GM12891 (cell line): ENCODE measurements around the gene ORMDL3.
A peak's percentile ranks its signal among the peaks of the same experiment; 100 is the strongest.

Source experiments
- PAX5 ChIP-seq: IDR thresholded peaks from 2 replicates; pipeline ENCODE4 v1.6.1; 2011; ENCODE audit warnings: low read length, moderate library complexity, mild to moderate bottlenecking; ENCODE audit not compliant: insufficient read depth, severe bottlenecking
- POLR2A ChIP-seq: IDR thresholded peaks from 2 replicates; pipeline ENCODE4 v1.6.1; 2011; ENCODE audit warnings: low read depth, low read length, control low read depth
- POLR2AphosphoS5 ChIP-seq: IDR thresholded peaks from 2 replicates; pipeline ENCODE4 v1.6.1; 2011; ENCODE audit warnings: low read depth, low read length, control low read depth
- POU2F2 ChIP-seq: IDR thresholded peaks from 2 replicates; pipeline ENCODE4 v1.6.1; 2011; ENCODE audit warnings: low read depth, mild to moderate bottlenecking, control low read depth, low read length, moderate library complexity
- SPI1 ChIP-seq: IDR thresholded peaks from 2 replicates; pipeline ENCODE4 v1.6.1; 2011; ENCODE audit warnings: low read depth, low read length, control low read depth
- TAF1 ChIP-seq: IDR thresholded peaks from 2 replicates; pipeline ENCODE4 v1.6.1; 2011; ENCODE audit warnings: low read depth, low read length, control low read depth

GRCh38 chr17:39919087-39919683 lies 8.2 kb downstream of the ORMDL3 start:
- TF ChIP-seq POLR2AphosphoS5 = no peak
- TF ChIP-seq POLR2A = peak; percentile 26; the same call in 1 of the 2 replicates
- no peak for TF ChIP-seq POU2F2
- no peak for TF ChIP-seq TAF1
- TF ChIP-seq SPI1 = no peak
- TF ChIP-seq PAX5 = no peak
